H9 (cell line): ENCODE results near the gene BUD13. TPM values are rescaled to one million over a fixed set of nuclear protein-coding genes. Genes with fewer than 3 reads are reported as not detected.

ENCODE experiments used
- DNase-seq: peaks from one replicate; pipeline ENCODE4 v3.0.0-alpha.2; 2017
- H2AFZ ChIP-seq: one replicate; pipeline ENCODE4 v1.6.1; 2013; ENCODE audit warnings: mild to moderate bottlenecking, low read length, control low read depth, moderate library complexity
- H2AK5ac ChIP-seq: 2 replicates; pipeline ENCODE4 v1.6.1; 2013; ENCODE audit warnings: low read length, control low read depth, mixed read lengths; ENCODE audit not compliant: insufficient read length
- H2BK120ac ChIP-seq: one replicate; pipeline ENCODE4 v1.6.1; 2013; ENCODE audit warnings: low read depth, mild to moderate bottlenecking, low read length, control low read depth, inconsistent platforms; ENCODE audit not compliant: poor library complexity, severe bottlenecking
- H2BK12ac ChIP-seq: 2 replicates; pipeline ENCODE4 v1.6.1; 2013; ENCODE audit warnings: low read length, control low read depth, mixed read lengths, low read depth; ENCODE audit not compliant: insufficient read length
- H2BK15ac ChIP-seq: 2 replicates; pipeline ENCODE4 v1.6.1; 2013; ENCODE audit warnings: low read depth, low read length, control low read depth
- H2BK20ac ChIP-seq: one replicate; pipeline ENCODE4 v1.6.1; 2013; ENCODE audit warnings: low read depth, mild to moderate bottlenecking, low read length, control low read depth, inconsistent platforms; ENCODE audit not compliant: poor library complexity, severe bottlenecking
- H2BK5ac ChIP-seq: 2 replicates; pipeline ENCODE4 v1.6.1; 2013; ENCODE audit warnings: low read length, control low read depth, mixed read lengths; ENCODE audit not compliant: insufficient read length
- H3K14ac ChIP-seq: 2 replicates; pipeline ENCODE4 v1.6.1; 2013; ENCODE audit warnings: low read length, control low read depth; ENCODE audit not compliant: insufficient read depth
- H3K18ac ChIP-seq: 2 replicates; pipeline ENCODE4 v1.6.1; 2013; ENCODE audit warnings: low read depth, mild to moderate bottlenecking, mixed read lengths, low read length, control low read depth; ENCODE audit not compliant: insufficient read length
- H3K23ac ChIP-seq: 2 replicates; pipeline ENCODE4 v1.6.1; 2013; ENCODE audit warnings: low read length, control low read depth, mixed read lengths, low read depth; ENCODE audit not compliant: insufficient read length
- H3K23me2 ChIP-seq: 2 replicates; pipeline ENCODE4 v1.6.1; 2013; ENCODE audit warnings: low read depth, mild to moderate bottlenecking, mixed read lengths, low read length, control low read depth; ENCODE audit not compliant: insufficient read length, poor library complexity, severe bottlenecking
- H3K27ac ChIP-seq: 2 replicates; pipeline ENCODE4 v1.5.1; 2013; ENCODE audit warnings: low read length, control low read depth, mixed read lengths, low read depth; ENCODE audit not compliant: insufficient read length
- H3K27me3 ChIP-seq: 2 replicates; pipeline ENCODE4 v1.6.1; 2013; ENCODE audit warnings: low read length, control low read depth, inconsistent platforms; ENCODE audit not compliant: insufficient read depth
- H3K4ac ChIP-seq: 2 replicates; pipeline ENCODE4 v1.6.1; 2013; ENCODE audit warnings: low read depth, mild to moderate bottlenecking, control low read depth, inconsistent platforms, low read length, moderate library complexity
- H3K4me1 ChIP-seq: 2 replicates; pipeline ENCODE4 v1.6.1; 2013; ENCODE audit warnings: low read length, control low read depth, inconsistent platforms; ENCODE audit not compliant: insufficient read depth
- H3K4me2 ChIP-seq: 2 replicates; pipeline ENCODE4 v1.6.1; 2013; ENCODE audit warnings: low read length, control low read depth, mixed read lengths; ENCODE audit not compliant: insufficient read length, insufficient read depth
- H3K56ac ChIP-seq: 2 replicates; pipeline ENCODE4 v1.6.1; 2013; ENCODE audit warnings: low read depth, mild to moderate bottlenecking, mixed read lengths, low read length, control low read depth; ENCODE audit not compliant: insufficient read length
- H3K79me1 ChIP-seq: 2 replicates; pipeline ENCODE4 v1.6.1; 2013; ENCODE audit warnings: low read depth, mild to moderate bottlenecking, moderate library complexity, low read length, control low read depth, inconsistent platforms; ENCODE audit not compliant: insufficient read depth, poor library complexity, severe bottlenecking
- H3K79me2 ChIP-seq: 2 replicates; pipeline ENCODE4 v1.6.1; 2013; ENCODE audit warnings: low read length, control low read depth, inconsistent platforms; ENCODE audit not compliant: insufficient read depth
- H3K9ac ChIP-seq: 2 replicates; pipeline ENCODE4 v1.6.1; 2013; ENCODE audit warnings: low read length, control low read depth, mixed read lengths; ENCODE audit not compliant: insufficient read length; ENCODE audit errors: extremely low read depth
- H3K9me3 ChIP-seq: one replicate; pipeline ENCODE4 v1.6.1; 2013; ENCODE audit warnings: low read depth, low read length, inconsistent platforms; ENCODE audit not compliant: control insufficient read depth
- H3T11ph ChIP-seq: one replicate; pipeline ENCODE4 v1.6.1; 2013; ENCODE audit warnings: mild to moderate bottlenecking, low read length, control low read depth, inconsistent platforms
- H4K20me1 ChIP-seq: one replicate; pipeline ENCODE4 v1.6.1; 2013; ENCODE audit not compliant: control insufficient read depth, insufficient read length, insufficient read depth
- H4K5ac ChIP-seq: 2 replicates; pipeline ENCODE4 v1.6.1; 2013; ENCODE audit warnings: low read depth, mild to moderate bottlenecking, mixed read lengths, low read length, control low read depth; ENCODE audit not compliant: insufficient read length
- H4K8ac ChIP-seq: replicated peaks from 2 replicates; pipeline ENCODE4 v1.6.1; 2013; ENCODE audit warnings: low read length, control low read depth, mixed read lengths, low read depth; ENCODE audit not compliant: insufficient read length
- H4K91ac ChIP-seq: 2 replicates; pipeline ENCODE4 v1.6.1; 2013; ENCODE audit warnings: low read depth, mild to moderate bottlenecking, moderate library complexity, mixed read lengths, low read length, control low read depth; ENCODE audit not compliant: insufficient read length
- H3K27ac Mint-ChIP-seq, 3 experiments: 2 replicates in 2 of 3; 3 replicates in 1 of 3; pipeline ENCODE4 v1.8.0; 2020 to 2021; ENCODE audit warnings: mixed read lengths in 3 of 3, mild to moderate bottlenecking in 1 of 3, moderate library complexity in 1 of 3
- H3K27me3 Mint-ChIP-seq: 2 replicates; pipeline ENCODE4 v1.8.0; 2021; ENCODE audit warnings: low read depth, mild to moderate bottlenecking, moderate library complexity, mixed read lengths
- H3K36me3 Mint-ChIP-seq, 3 experiments: 2 replicates in 2 of 3; 3 replicates in 1 of 3; pipeline ENCODE4 v1.8.0; 2020 to 2021; ENCODE audit warnings: low read depth in 3 of 3, mixed read lengths in 3 of 3; ENCODE audit not compliant: insufficient read depth in 1 of 3
- H3K4me1 Mint-ChIP-seq, 2 experiments: 2 replicates each; pipeline ENCODE4 v1.8.0; 2020; ENCODE audit warnings: mixed read lengths in 2 of 2
- H3K4me3 Mint-ChIP-seq, 2 experiments: 2 replicates in 1 of 2; 3 replicates in 1 of 2; pipeline ENCODE4 v1.8.0; 2020 to 2021; ENCODE audit warnings: mild to moderate bottlenecking in 2 of 2, mixed read lengths in 2 of 2, moderate library complexity in 1 of 2
- H3K9me3 Mint-ChIP-seq, 2 experiments: 2 replicates in 1 of 2; 3 replicates in 1 of 2; pipeline ENCODE4 v1.8.0; 2020; ENCODE audit warnings: mild to moderate bottlenecking in 2 of 2, mixed read lengths in 2 of 2, moderate library complexity in 1 of 2
- CTCF ChIP-seq: fragments of 200-600 bp; sonication (generic); conservative IDR thresholded peaks from 3 replicates; pipeline ENCODE4 v1.8.0; 2021; ENCODE audit warnings: antibody characterized with exemption, mild to moderate bottlenecking
- WGBS: extraction: QIAGEN DNeasy Blood & Tissue Kit; methylation state at CpG from one replicate; pipeline ENCODE4 v1.1.7; 2013; ENCODE audit warnings: missing lambda C conversion rate, low lambda C conversion rate, mixed read lengths; ENCODE audit not compliant: insufficient read length; ENCODE audit errors: extremely low coverage; 5-methylcytosine and 5-hydroxymethylcytosine counted together
- total RNA-seq: library from RNA; stranded (reverse); gene quantifications from 2 replicates; pipeline ENCODE4 v1.2.1, GENCODE V29; 2021

BUD13 gene
- total RNA-seq, 1 experiment from 2014 or later: 30.0 TPM

- peaks cover 6% of the 10 kb centered on the region; the same call in 1 of the 2 replicates for H3K4me1 ChIP-seq
- no peak overlapping the region for H3T11ph ChIP-seq
- peaks cover 14% of the 10 kb centered on the region for H3K27me3 Mint-ChIP-seq
- H3K23ac ChIP-seq: no peak overlapping the region
- no peak overlapping the region for H2AFZ ChIP-seq
- WGBS: no CpG with 5 or more reads among the region's 19 CpGs
- no peak overlapping the region for H3K9ac ChIP-seq
- no peaks in the 10 kb centered on the region for H3K9me3 Mint-ChIP-seq
- no peak overlapping the region for H3K4me2 ChIP-seq
- no peak overlapping the region for H3K4ac ChIP-seq
- no peak overlapping the region for H2BK20ac ChIP-seq
- H3K27ac Mint-ChIP-seq: no peak overlapping the region; a peak in 1 of 7 replicates
- H3K79me1 ChIP-seq: no peaks in the 10 kb centered on the region
- no peak overlapping the region for H2AK5ac ChIP-seq
- no peak for TF ChIP-seq CTCF
- H3K27me3 ChIP-seq: no peaks in the 10 kb centered on the region; the same call in 1 of the 2 replicates
- no peak for DNase-seq
- no peaks in the 10 kb centered on the region for H3K79me2 ChIP-seq
- H3K4me3 Mint-ChIP-seq: no peak overlapping the region
- H3K36me3 Mint-ChIP-seq: no peaks in the 10 kb centered on the region
- H3K18ac ChIP-seq: no peak overlapping the region
- no peak overlapping the region for H3K27ac ChIP-seq
- no peaks in the 10 kb centered on the region for H3K9me3 ChIP-seq
- no peak overlapping the region for H2BK5ac ChIP-seq
- no peak overlapping the region for H2BK120ac ChIP-seq
- no peak overlapping the region; the same call in 1 of the 2 replicates for H3K14ac ChIP-seq
- no peak overlapping the region for H2BK12ac ChIP-seq
- no peak overlapping the region for H4K8ac ChIP-seq
- H3K56ac ChIP-seq: no peak overlapping the region
- peaks cover 6 to 39% of the 10 kb centered on the region in 2 experiments for H3K4me1 Mint-ChIP-seq
- no peaks in the 10 kb centered on the region for H3K23me2 ChIP-seq
- no peak overlapping the region for H2BK15ac ChIP-seq
- no peaks in the 10 kb centered on the region for H4K20me1 ChIP-seq
- H4K91ac ChIP-seq: no peak overlapping the region
- no peak overlapping the region for H4K5ac ChIP-seq
These were observed 47.2 kb downstream of the BUD13 start for GRCh38 chr11:116725434-116726221.
